Smooth muscle cell (in vitro differentiated cells): ENCODE measurements around the gene ACAP3. TPM values are rescaled to one million over a fixed set of nuclear protein-coding genes. Genes with fewer than 3 reads are reported as not detected.
A peak's percentile ranks its signal among the peaks of the same experiment; 100 is the strongest.

Experiments
- DNase-seq: peaks from one replicate; lab custom pipeline; 2025; ENCODE audit not compliant: unreplicated experiment; lab: John Stamatoyannopoulos, UW
- H2AFZ ChIP-seq: fragments of 200-600 bp; sonication (generic); 2 replicates; pipeline ENCODE4 v1.6.0; 2016; ENCODE audit warnings: antibody characterized with exemption, low read depth, mild to moderate bottlenecking
- H3F3A ChIP-seq: fragments of 200-600 bp; sonication (generic); 2 replicates; pipeline ENCODE4 v1.6.0; 2017; ENCODE audit warnings: antibody characterized with exemption, low read depth
- H3K27ac ChIP-seq: fragments of 200-600 bp; sonication (generic); 2 replicates; pipeline ENCODE4 v1.5.1; 2016; ENCODE audit warnings: low read depth, mild to moderate bottlenecking
- H3K27me3 ChIP-seq: fragments of 200-600 bp; sonication (generic); 2 replicates; pipeline ENCODE4 v1.6.1; 2016; ENCODE audit warnings: low read depth, mild to moderate bottlenecking
- H3K36me3 ChIP-seq: fragments of 200-600 bp; sonication (generic); 2 replicates; pipeline ENCODE4 v1.5.1; 2016; ENCODE audit warnings: low read depth
- H3K4me1 ChIP-seq: fragments of 200-600 bp; sonication (generic); 2 replicates; pipeline ENCODE4 v1.5.1; 2016; ENCODE audit warnings: low read depth
- H3K4me2 ChIP-seq: fragments of 200-600 bp; sonication (generic); 2 replicates; pipeline ENCODE4 v1.6.0; 2016; ENCODE audit warnings: mild to moderate bottlenecking
- H3K4me3 ChIP-seq: fragments of 200-600 bp; sonication (generic); 2 replicates; pipeline ENCODE4 v1.5.1; 2016; ENCODE audit warnings: mild to moderate bottlenecking
- H3K79me2 ChIP-seq: fragments of 200-600 bp; sonication (generic); 2 replicates; pipeline ENCODE4 v1.6.0; 2016; ENCODE audit warnings: low read depth, mild to moderate bottlenecking
- H3K9ac ChIP-seq: fragments of 200-600 bp; sonication (generic); 2 replicates; pipeline ENCODE4 v1.6.0; 2016; ENCODE audit warnings: low read depth
- H3K9me3 ChIP-seq: fragments of 200-600 bp; sonication (generic); replicated peaks from 2 replicates; pipeline ENCODE4 v1.5.1; 2016; ENCODE audit warnings: low read depth
- H4K20me1 ChIP-seq: fragments of 200-600 bp; sonication (generic); 2 replicates; pipeline ENCODE4 v1.6.0; 2016; ENCODE audit warnings: low read depth
- CTCF ChIP-seq: fragments of 200-600 bp; sonication (generic); IDR thresholded peaks from 2 replicates; pipeline ENCODE4 v1.5.1; 2017; ENCODE audit warnings: borderline replicate concordance, mild to moderate bottlenecking, antibody characterized with exemption; ENCODE audit not compliant: insufficient read depth, poor library complexity, severe bottlenecking
- WGBS: methylation state at CpG from one replicate; pipeline ENCODE4 v1.1.7; 2016; ENCODE audit warnings: low lambda C conversion rate; 5-methylcytosine and 5-hydroxymethylcytosine counted together
- polyA plus RNA-seq: library from polyadenylated mRNA; unstranded; fragments of >200 nt; fragmentation: Nextera tagmentation; extraction: Ambion mirVana; gene quantifications from 2 replicates; pipeline ENCODE4 v1.2.1, GENCODE V29; 2016
- total RNA-seq: library from RNA; depleted of rRNA; stranded (reverse); fragments of >200 nt; gene quantifications from 2 replicates; pipeline ENCODE4 v1.2.3, GENCODE V29; 2014

Gene ACAP3
- total and polyA plus RNA-seq, 2 experiments from 2014 or later: 29.9 to 63.9 TPM

DNA sequence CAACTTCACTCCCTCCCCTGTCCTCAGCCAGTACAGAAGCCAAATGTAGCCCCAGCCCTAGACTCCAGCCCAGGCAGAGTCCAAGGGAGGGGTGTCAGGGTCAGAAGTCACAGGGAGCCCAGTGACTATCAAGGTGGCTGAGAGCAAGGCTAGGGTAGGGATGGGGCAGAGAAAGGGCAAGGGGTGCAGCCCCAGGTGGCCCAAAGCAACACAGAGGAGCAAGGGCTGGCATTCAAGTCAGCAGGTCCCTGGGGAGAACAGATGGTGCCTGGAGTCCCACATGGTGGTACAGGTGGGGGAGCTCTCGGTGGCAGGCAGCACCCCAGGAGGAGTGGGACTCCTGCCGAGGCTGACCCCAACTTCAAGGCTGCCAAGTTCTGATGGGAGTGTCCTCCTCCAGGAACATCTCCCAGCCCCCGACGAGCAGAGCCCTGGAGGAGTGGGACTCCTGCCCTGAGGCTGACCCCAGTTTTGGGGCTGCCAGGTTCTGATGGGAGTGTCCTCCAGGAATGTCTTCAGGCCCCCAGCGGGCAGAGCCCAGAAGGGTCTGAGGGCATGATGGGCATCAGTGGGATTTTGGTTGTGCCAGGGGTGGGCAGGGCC, 45.2 kb upstream of the ACAP3 start:
- H3K9ac ChIP-seq: no peak overlapping the region
- H3K79me2 ChIP-seq: peaks cover 59% of the 10 kb centered on the region
- H3K9me3 ChIP-seq: no peaks in the 10 kb centered on the region

GRCh38 chr1:1351511-1352427, 44.0 kb upstream of the ACAP3 start:
- no peaks in the 10 kb centered on the region for H3K27me3 ChIP-seq
- no peaks in the 10 kb centered on the region for H3K36me3 ChIP-seq
- peaks cover 71% of the 10 kb centered on the region for H4K20me1 ChIP-seq
- H3K9ac ChIP-seq: no peak overlapping the region
- H3K79me2 ChIP-seq: peaks cover 59% of the 10 kb centered on the region
- peak overlapping the region; percentile 48 for H3K27ac ChIP-seq
- no peak overlapping the region for H2AFZ ChIP-seq
- H3K4me3 ChIP-seq: no peak overlapping the region
- peaks cover 21% of the 10 kb centered on the region for H3F3A ChIP-seq
- H3K4me2 ChIP-seq: peak overlapping the region; percentile 68
- no peak for TF ChIP-seq CTCF
- 61% methylated on average over 28 of the region's 29 CpGs for WGBS
- H3K4me1 ChIP-seq: peaks cover 33% of the 10 kb centered on the region
- no peak for DNase-seq
- H3K9me3 ChIP-seq: no peaks in the 10 kb centered on the region

More for the DNA sequence above, 45.2 kb upstream of the ACAP3 start:
- Histone ChIP-seq H3F3A (peaks cover 21% of the 10 kb centered on the region), H3K4me2 (peak overlapping the region; percentile 68), H4K20me1 (peaks cover 70% of the 10 kb centered on the region), H3K36me3 (no peaks in the 10 kb centered on the region), H3K27ac (peak overlapping the region; percentile 48), H3K4me1 (peaks cover 31% of the 10 kb centered on the region), H2AFZ (no peak overlapping the region), H3K27me3 (no peaks in the 10 kb centered on the region), H3K4me3 (no peak overlapping the region)
- no peak for TF ChIP-seq CTCF
- no peak for DNase-seq
- WGBS: 57% methylated on average over 5 of the region's 5 CpGs

DNA sequence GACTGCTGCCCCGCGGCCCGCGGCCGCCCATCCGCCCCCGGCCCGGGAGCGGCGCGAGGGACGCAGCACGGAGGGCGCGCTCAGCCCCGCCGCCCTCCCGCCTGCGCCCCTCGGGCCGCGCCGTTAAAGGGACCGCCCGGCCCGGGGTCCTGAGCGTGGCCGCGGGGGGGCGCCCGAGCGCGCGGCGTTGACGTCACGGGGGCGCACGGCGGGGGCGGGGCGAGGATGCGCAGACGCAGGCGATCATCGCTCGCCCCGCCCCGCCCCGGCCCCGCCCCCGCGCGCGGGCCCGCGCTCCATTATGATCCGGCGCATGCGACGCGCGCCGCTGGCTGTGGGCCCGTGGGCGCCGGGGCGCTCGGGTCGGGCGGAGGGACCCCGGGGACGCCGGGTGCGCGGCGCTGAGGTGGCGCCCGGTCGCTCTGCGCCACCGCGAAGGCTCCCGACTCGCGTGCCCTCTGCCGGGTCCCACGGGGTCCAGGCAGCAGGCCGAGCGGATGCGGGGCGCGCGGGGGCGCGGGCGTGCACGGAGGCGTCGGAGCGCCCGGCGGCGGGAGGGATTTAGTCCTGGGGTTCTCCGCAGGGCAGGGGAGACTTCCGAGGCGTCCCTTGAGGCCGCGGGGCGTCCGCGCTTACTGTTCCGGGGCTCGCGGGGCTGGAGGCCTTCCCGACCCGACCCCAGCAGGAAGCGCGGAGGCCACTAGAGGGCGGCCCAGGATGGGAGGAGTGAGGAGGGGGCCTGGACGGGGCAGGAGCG, 41.7 kb upstream of the ACAP3 start, which contains the start of gene DVL1:
TSS of gene DVL1 (minus strand) at position 163 of the 757 bp plus-strand sequence. CDS start 353 bp downstream, outside the sequence.
- peak; percentile 57 for TF ChIP-seq CTCF
- peak within 1 kb of the TSS; percentile 87 for H3K4me3 ChIP-seq
- peak within 1 kb of the TSS; percentile 62 for H3K27ac ChIP-seq
- peaks cover 20% of the 10 kb centered on the region for H3K4me1 ChIP-seq
- H2AFZ ChIP-seq: no peak within 1 kb of the TSS
- H3K79me2 ChIP-seq: peaks cover 59% of the 10 kb centered on the region
- H4K20me1 ChIP-seq: peaks cover 71% of the 10 kb centered on the region
- H3K9ac ChIP-seq: peak within 1 kb of the TSS; percentile 71
- H3K9me3 ChIP-seq: no peaks in the 10 kb centered on the region
- peak; percentile 48 for DNase-seq
- peaks cover 21% of the 10 kb centered on the region for H3F3A ChIP-seq
- 1% methylated on average over 36 of the region's 122 CpGs for WGBS
- H3K4me2 ChIP-seq: peak within 1 kb of the TSS; percentile 97
- no peaks in the 10 kb centered on the region for H3K36me3 ChIP-seq
- H3K27me3 ChIP-seq: no peaks in the 10 kb centered on the region
